ENCODE data around the gene ALOXE3. TPM values are rescaled to one million over a fixed set of nuclear protein-coding genes. Genes with fewer than 3 reads are reported as not detected.

The ALOXE3 gene
- not detected for total RNA-seq

- POLR2A ChIA-PET = interaction anchor here (1.0 to 2.5 kb wide), 6 partner anchors 7 to 104 kb away, joined by 3 to 14 read pairs (median 6); partner anchors contain the start of genes AURKB and VAMP2
- DNase-seq (peak; percentile 41), ATAC-seq (ENCODE audit: low read depth) (no peak)
- peak within 1 kb of the TSS; percentile 90 for H3K4me3 Mint-ChIP-seq
- H3K36me3 Mint-ChIP-seq = peaks cover 2% of the 10 kb centered on the region
- peak within 1 kb of the TSS; percentile 89 for H3K27ac Mint-ChIP-seq
- peaks cover 39% of the 10 kb centered on the region for H3K4me1 Mint-ChIP-seq
- H3K27me3 Mint-ChIP-seq = peaks cover 60% of the 10 kb centered on the region
- no peaks in the 10 kb centered on the region for H3K9me3 Mint-ChIP-seq
Observed at GRCh38 chr17:8117980-8118768, at the start of gene ALOXE3. TSS of gene ALOXE3 (minus strand) at chr17:8118514. CDS start at chr17:8117990, 524 bp downstream.

GRCh38 chr17:8167526-8167925, 49.2 kb upstream of the ALOXE3 start:
- ATAC-seq (ENCODE audit: low read depth) = no peak
- H3K36me3 Mint-ChIP-seq = peaks cover 1% of the 10 kb centered on the region

GRCh38 chr17:8166731-8167130, 48.4 kb upstream of the ALOXE3 start:
- peaks cover 4% of the 10 kb centered on the region for H3K36me3 Mint-ChIP-seq
- POLR2A ChIA-PET = no interaction called here
- ATAC-seq (ENCODE audit: low read depth) (no peak), DNase-seq (no peak)
- no peaks in the 10 kb centered on the region for H3K27me3 Mint-ChIP-seq
- no peaks in the 10 kb centered on the region for H3K9me3 Mint-ChIP-seq
- no peak overlapping the region for H3K4me3 Mint-ChIP-seq
- no peak overlapping the region for H3K27ac Mint-ChIP-seq
- H3K4me1 Mint-ChIP-seq = peaks cover 22% of the 10 kb centered on the region

More at GRCh38 chr17:8167526-8167925, 49.2 kb upstream of the ALOXE3 start:
- H3K27ac Mint-ChIP-seq = no peak overlapping the region
- POLR2A ChIA-PET = interaction anchor here (0.6 kb wide), 1 partner anchor 28 kb away, joined by 3 read pairs; no protein-coding TSS in a partner anchor
- H3K4me1 Mint-ChIP-seq = peaks cover 23% of the 10 kb centered on the region
- DNase-seq = no peak
- no peaks in the 10 kb centered on the region for H3K27me3 Mint-ChIP-seq
- H3K9me3 Mint-ChIP-seq = no peaks in the 10 kb centered on the region
- no peak overlapping the region for H3K4me3 Mint-ChIP-seq

- DNase-seq (no peak), ATAC-seq (ENCODE audit: low read depth) (peak; percentile 35)
- peak overlapping the region; percentile 88 for H3K4me3 Mint-ChIP-seq
- no peaks in the 10 kb centered on the region for H3K27me3 Mint-ChIP-seq
- peaks cover 19% of the 10 kb centered on the region for H3K36me3 Mint-ChIP-seq
- peaks cover 40% of the 10 kb centered on the region for H3K4me1 Mint-ChIP-seq
- H3K9me3 Mint-ChIP-seq = no peaks in the 10 kb centered on the region
- peak overlapping the region; percentile 100 for H3K27ac Mint-ChIP-seq
- POLR2A ChIA-PET = interaction anchor here (0.8 to 14.8 kb wide), 17 partner anchors 7 to 137 kb away, joined by 3 to 384 read pairs (median 7); partner anchors contain the start of genes AURKB, BORCS6, CTC1 and PER1
Observed at GRCh38 chr17:8164815-8165131, 46.5 kb upstream of the ALOXE3 start.

GRCh38 chr17:8163978-8164814, 45.9 kb upstream of the ALOXE3 start:
- peak; percentile 70 for ATAC-seq (ENCODE audit: low read depth)

GRCh38 chr17:8162997-8163977, 45.0 kb upstream of the ALOXE3 start:
- peak; percentile 59 for DNase-seq
- peaks cover 47% of the 10 kb centered on the region for H3K4me1 Mint-ChIP-seq
- H3K27ac Mint-ChIP-seq = peak overlapping the region; percentile 100
- POLR2A ChIA-PET = interaction anchor here (0.7 to 14.8 kb wide), 16 partner anchors 9 to 308 kb away, joined by 3 to 384 read pairs (median 8); partner anchors contain the start of genes AURKB, BORCS6, CTC1 and PER1
- no peaks in the 10 kb centered on the region for H3K27me3 Mint-ChIP-seq
- H3K9me3 Mint-ChIP-seq = no peaks in the 10 kb centered on the region
- peaks cover 23% of the 10 kb centered on the region for H3K36me3 Mint-ChIP-seq
- H3K4me3 Mint-ChIP-seq = peak overlapping the region; percentile 88
- ATAC-seq (ENCODE audit: low read depth) = peak; percentile 3

More at GRCh38 chr17:8163978-8164814, 45.9 kb upstream of the ALOXE3 start:
- H3K9me3 Mint-ChIP-seq = no peaks in the 10 kb centered on the region
- peaks cover 19% of the 10 kb centered on the region for H3K36me3 Mint-ChIP-seq
- DNase-seq = peak; percentile 80
- peak overlapping the region; percentile 100 for H3K27ac Mint-ChIP-seq
- peaks cover 40% of the 10 kb centered on the region for H3K4me1 Mint-ChIP-seq
- no peaks in the 10 kb centered on the region for H3K27me3 Mint-ChIP-seq
- POLR2A ChIA-PET = interaction anchor here (0.7 to 14.8 kb wide), 18 partner anchors 8 to 309 kb away, joined by 3 to 384 read pairs (median 7); partner anchors contain the start of genes AURKB, BORCS6, CTC1 and PER1
- peak overlapping the region; percentile 88 for H3K4me3 Mint-ChIP-seq

- no peaks in the 10 kb centered on the region for H3K9me3 Mint-ChIP-seq
- POLR2A ChIA-PET = interaction anchor here (2.2 to 14.8 kb wide), 3 partner anchors 10 to 43 kb away, joined by 10 to 384 read pairs (median 13); partner anchors contain the start of gene BORCS6
Observed at GRCh38 chr17:8162233-8162996, 44.1 kb upstream of the ALOXE3 start, which contains the start of gene VAMP2. TSS of gene VAMP2 (minus strand) at chr17:8162948. CDS start at chr17:8162879, 69 bp downstream.

GRCh38 chr17:8161289-8162232, 43.2 kb upstream of the ALOXE3 start:
- Mint-ChIP-seq H3K27ac (peak overlapping the region; percentile 86), H3K9me3 (no peaks in the 10 kb centered on the region), H3K4me1 (peaks cover 45% of the 10 kb centered on the region), H3K27me3 (no peaks in the 10 kb centered on the region), H3K4me3 (peak overlapping the region; percentile 87), H3K36me3 (peaks cover 23% of the 10 kb centered on the region)
- no peak for ATAC-seq (ENCODE audit: low read depth)
- no peak for DNase-seq
- POLR2A ChIA-PET = interaction anchor here (0.6 to 14.8 kb wide), 4 partner anchors 9 to 18 kb away, joined by 3 to 384 read pairs (median 4); partner anchors contain the start of gene PER1

More at GRCh38 chr17:8162233-8162996, 44.1 kb upstream of the ALOXE3 start, which contains the start of gene VAMP2:
- ATAC-seq (ENCODE audit: low read depth) (peak; percentile 41), DNase-seq (peak; percentile 95)
- H3K36me3 Mint-ChIP-seq = peaks cover 23% of the 10 kb centered on the region
- H3K4me1 Mint-ChIP-seq = peaks cover 47% of the 10 kb centered on the region
- H3K27ac Mint-ChIP-seq = peak within 1 kb of the TSS; percentile 100
- no peaks in the 10 kb centered on the region for H3K27me3 Mint-ChIP-seq
- H3K4me3 Mint-ChIP-seq = peak within 1 kb of the TSS; percentile 88

GRCh38 chr17:8160741-8161221, 42.5 kb upstream of the ALOXE3 start:
- Mint-ChIP-seq H3K27ac (peak overlapping the region; percentile 86), H3K9me3 (no peaks in the 10 kb centered on the region), H3K36me3 (peaks cover 23% of the 10 kb centered on the region), H3K27me3 (no peaks in the 10 kb centered on the region), H3K4me1 (peaks cover 45% of the 10 kb centered on the region), H3K4me3 (peak overlapping the region; percentile 87)
- no peak for ATAC-seq (ENCODE audit: low read depth)
- no peak for DNase-seq
- POLR2A ChIA-PET = interaction anchor here (1.3 to 14.8 kb wide), 3 partner anchors 8 to 11 kb away, joined by 3 to 384 read pairs (median 4); partner anchors contain the start of gene PER1

- no peaks in the 10 kb centered on the region for H3K9me3 Mint-ChIP-seq
- no peak for ATAC-seq (ENCODE audit: low read depth)
- no peak for DNase-seq
- H3K4me3 Mint-ChIP-seq = peak overlapping the region; percentile 87
- peaks cover 23% of the 10 kb centered on the region for H3K36me3 Mint-ChIP-seq
- H3K4me1 Mint-ChIP-seq = peaks cover 49% of the 10 kb centered on the region
- peak overlapping the region; percentile 86 for H3K27ac Mint-ChIP-seq
- H3K27me3 Mint-ChIP-seq = no peaks in the 10 kb centered on the region
- POLR2A ChIA-PET = interaction anchor here (1.2 to 14.8 kb wide), 2 partner anchors 12 to 22 kb away, joined by 4 to 384 read pairs; no protein-coding TSS in a partner anchor
Observed at GRCh38 chr17:8160224-8160577, 41.9 kb upstream of the ALOXE3 start.
